Activated CD8-positive, alpha-beta T cell treated with anti-CD3 and anti-CD28 coated beads for 36 hours (primary cell): ENCODE measurements around the gene OSBPL6. TPM values are rescaled to one million over a fixed set of nuclear protein-coding genes. Genes with fewer than 3 reads are reported as not detected.

ENCODE experiments used
- ATAC-seq: fragments of 200-7000 bp; cut with Tn5 transposase; one replicate; pipeline ENCODE4 v1.10.0; 2021; ENCODE audit warnings: mild to moderate bottlenecking, moderate library complexity
- CTCF ChIA-PET: fragments of 350-600 bp; sonication (Branson Sonifier 250); formaldehyde crosslinking; loops from one replicate; lab custom pipeline; 2021; ENCODE audit warnings: antibody characterized with exemption; lab: Charles Lee
- POLR2A ChIA-PET: fragments of 350-600 bp; sonication (Branson Sonifier 250); formaldehyde crosslinking; loops from one replicate; lab custom pipeline; 2021; ENCODE audit warnings: antibody characterized with exemption; lab: Charles Lee
- DNase-seq: peaks from one replicate; pipeline ENCODE4 v3.0.0-alpha.2; 2020
- H3K27ac Mint-ChIP-seq: one replicate; pipeline ENCODE4 v1.8.0; 2021; ENCODE audit warnings: mild to moderate bottlenecking, mixed read lengths
- H3K27me3 Mint-ChIP-seq: one replicate; pipeline ENCODE4 v1.8.0; 2021; ENCODE audit warnings: mixed read lengths
- H3K36me3 Mint-ChIP-seq: one replicate; pipeline ENCODE4 v1.8.0; 2021; ENCODE audit warnings: low read depth, mixed read lengths
- H3K4me1 Mint-ChIP-seq: one replicate; pipeline ENCODE4 v1.8.0; 2021; ENCODE audit warnings: low read depth, mixed read lengths
- H3K4me3 Mint-ChIP-seq: one replicate; pipeline ENCODE4 v1.8.0; 2021; ENCODE audit warnings: mild to moderate bottlenecking, moderate library complexity, mixed read lengths
- H3K9me3 Mint-ChIP-seq: one replicate; pipeline ENCODE4 v1.8.0; 2021; ENCODE audit warnings: mixed read lengths
- intact Hi-C: fragments of 100-400 bp; cut with micrococcal nuclease; formaldehyde crosslinking; loops from one replicate; pipeline ENCODE4 v1.10.0; 2022
- total RNA-seq, 2 experiments: library from RNA; stranded (reverse); gene quantifications; one replicate each; pipeline ENCODE4 v1.2.3, GENCODE V29; 2021
- TF ChIP-seq, protein P1 (sequence below): fragments of 200-600 bp; IDR thresholded peaks from one replicate; pipeline ENCODE4 v1.8.0; 2022; ENCODE audit warnings: antibody characterized with exemption, mild to moderate bottlenecking

OSBPL6 gene
- total RNA-seq, 2 experiments from 2014 or later: 2.5 to 4.0 TPM

DNA sequence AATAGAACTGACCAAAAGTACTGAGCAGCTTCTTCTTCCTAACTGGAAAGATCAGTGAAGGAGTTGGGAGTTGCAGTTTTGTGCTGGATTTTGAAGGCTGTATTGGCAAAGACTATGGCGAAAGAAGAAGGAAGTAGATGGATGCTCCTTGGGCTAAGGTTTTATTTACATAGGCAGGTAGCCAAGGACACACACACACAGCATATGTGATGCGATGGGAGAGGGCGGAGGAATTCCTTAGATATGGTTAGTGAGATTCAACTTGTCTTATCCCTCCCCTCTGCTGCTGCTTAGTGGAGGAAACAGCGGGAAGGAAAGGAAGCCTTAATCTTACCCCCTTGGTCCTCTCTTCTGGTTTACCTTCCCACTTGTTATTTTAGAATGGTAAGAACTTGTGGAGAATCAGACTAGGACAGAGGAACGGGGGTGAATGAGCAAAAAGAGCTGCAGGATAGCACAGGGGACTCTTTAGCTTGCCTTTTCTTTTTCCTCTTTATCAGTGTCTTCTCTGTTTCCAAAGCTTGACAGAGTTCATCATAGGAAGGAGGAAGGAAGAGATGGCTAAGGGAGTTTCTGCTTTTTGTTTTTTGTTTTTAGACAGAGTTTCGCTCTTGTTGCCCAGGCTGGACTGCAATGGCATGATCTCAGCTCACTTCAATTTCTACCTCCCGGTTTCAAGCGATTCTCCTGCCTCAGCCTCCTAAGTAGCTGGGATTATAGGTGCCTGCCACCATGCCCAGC lies 87.9 kb downstream of the OSBPL6 start:
- Mint-ChIP-seq H3K36me3 (no peaks in the 10 kb centered on the region), H3K27ac (no peak overlapping the region), H3K27me3 (peaks cover 9% of the 10 kb centered on the region), H3K4me3 (no peak overlapping the region), H3K9me3 (no peaks in the 10 kb centered on the region), H3K4me1 (no peaks in the 10 kb centered on the region)
- intact Hi-C loops: no loop called here
- TF ChIP-seq, protein P1, sequence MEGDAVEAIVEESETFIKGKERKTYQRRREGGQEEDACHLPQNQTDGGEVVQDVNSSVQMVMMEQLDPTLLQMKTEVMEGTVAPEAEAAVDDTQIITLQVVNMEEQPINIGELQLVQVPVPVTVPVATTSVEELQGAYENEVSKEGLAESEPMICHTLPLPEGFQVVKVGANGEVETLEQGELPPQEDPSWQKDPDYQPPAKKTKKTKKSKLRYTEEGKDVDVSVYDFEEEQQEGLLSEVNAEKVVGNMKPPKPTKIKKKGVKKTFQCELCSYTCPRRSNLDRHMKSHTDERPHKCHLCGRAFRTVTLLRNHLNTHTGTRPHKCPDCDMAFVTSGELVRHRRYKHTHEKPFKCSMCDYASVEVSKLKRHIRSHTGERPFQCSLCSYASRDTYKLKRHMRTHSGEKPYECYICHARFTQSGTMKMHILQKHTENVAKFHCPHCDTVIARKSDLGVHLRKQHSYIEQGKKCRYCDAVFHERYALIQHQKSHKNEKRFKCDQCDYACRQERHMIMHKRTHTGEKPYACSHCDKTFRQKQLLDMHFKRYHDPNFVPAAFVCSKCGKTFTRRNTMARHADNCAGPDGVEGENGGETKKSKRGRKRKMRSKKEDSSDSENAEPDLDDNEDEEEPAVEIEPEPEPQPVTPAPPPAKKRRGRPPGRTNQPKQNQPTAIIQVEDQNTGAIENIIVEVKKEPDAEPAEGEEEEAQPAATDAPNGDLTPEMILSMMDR: no peak
- ATAC-seq: no peak
- DNase-seq: no peak
- ChIA-PET POLR2A (no interaction called here), CTCF (interaction anchor here (1.2 to 1.7 kb wide), 3 partner anchors 17 to 170 kb away, joined by 3 to 9 read pairs (median 3); partner anchors contain the start of gene RBM45)

DNA sequence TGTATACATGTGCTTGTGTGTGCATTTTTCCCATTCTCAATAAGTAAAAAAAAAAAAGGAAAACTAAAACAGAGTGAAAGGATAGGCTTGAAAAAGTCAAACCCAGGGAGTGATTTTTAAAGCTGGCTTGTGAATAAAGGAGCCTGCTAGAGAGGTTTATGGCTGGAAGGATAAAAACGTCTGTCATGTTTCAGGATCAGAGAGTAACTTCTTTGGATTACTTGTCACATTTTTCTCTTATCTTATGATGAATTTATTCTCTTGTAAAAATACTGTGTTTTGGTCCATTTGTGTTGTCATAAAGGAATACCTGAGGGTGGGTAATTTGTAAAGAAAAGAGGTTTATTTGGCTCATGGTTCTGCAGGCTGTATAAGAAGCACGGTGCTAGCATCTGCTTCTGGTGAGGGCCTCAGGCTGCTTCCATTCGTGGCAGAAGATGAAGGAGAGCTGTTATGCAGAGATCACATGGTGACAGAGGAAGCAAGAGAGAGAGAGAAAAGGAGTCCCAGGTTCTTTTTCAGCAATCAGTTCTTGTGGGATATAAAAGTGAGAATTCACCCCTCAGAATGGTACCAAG lies 89.1 kb downstream of the OSBPL6 start:
- TF ChIP-seq, protein P1: no peak
- H3K27ac Mint-ChIP-seq: no peak overlapping the region
- intact Hi-C loops: no loop called here
- H3K9me3 Mint-ChIP-seq: no peaks in the 10 kb centered on the region
- peaks cover 4% of the 10 kb centered on the region for H3K27me3 Mint-ChIP-seq
- ATAC-seq: no peak
- no peaks in the 10 kb centered on the region for H3K4me1 Mint-ChIP-seq
- POLR2A ChIA-PET: no interaction called here
- no peaks in the 10 kb centered on the region for H3K36me3 Mint-ChIP-seq
- H3K4me3 Mint-ChIP-seq: no peak overlapping the region
- CTCF ChIA-PET: no interaction called here
- DNase-seq: no peak

DNA sequence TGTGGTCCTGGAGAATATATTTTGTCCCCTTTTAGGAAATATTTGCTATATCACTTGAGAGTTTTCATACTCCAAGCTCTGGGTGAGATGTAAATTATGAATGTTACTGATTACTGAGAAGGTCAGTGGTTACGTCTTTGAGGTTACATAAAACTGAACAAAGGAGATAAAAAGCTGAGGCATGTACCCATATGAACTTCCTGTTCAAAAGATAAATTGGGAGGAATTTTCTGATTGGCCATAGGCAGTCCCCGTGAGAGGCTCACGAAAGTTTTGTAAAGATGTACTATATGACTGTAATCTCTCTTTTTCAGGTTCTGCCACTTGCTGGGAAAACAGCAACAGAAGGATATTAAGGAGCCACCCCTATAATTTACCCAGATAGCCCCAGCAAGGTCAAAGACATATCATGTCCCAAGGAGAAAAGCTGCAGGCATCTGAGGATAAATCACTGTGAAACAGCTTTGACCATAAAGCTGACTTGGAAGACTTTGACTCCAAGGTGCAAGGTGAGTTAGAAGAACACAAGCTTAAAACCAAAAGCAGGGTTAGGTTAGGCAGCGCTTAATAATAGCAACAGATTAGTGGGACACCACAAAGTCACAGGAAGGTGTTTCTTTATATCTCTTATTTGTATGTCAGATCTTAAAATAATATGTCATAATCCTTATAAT lies 90.4 kb downstream of the OSBPL6 start:
- Mint-ChIP-seq H3K27ac (no peak overlapping the region), H3K4me3 (no peak overlapping the region), H3K36me3 (no peaks in the 10 kb centered on the region), H3K27me3 (peaks cover 4% of the 10 kb centered on the region), H3K9me3 (no peaks in the 10 kb centered on the region), H3K4me1 (no peaks in the 10 kb centered on the region)
- no peak for ATAC-seq
- DNase-seq: no peak
- TF ChIP-seq, protein P1: no peak
- CTCF ChIA-PET: interaction anchor here (1.2 kb wide), 1 partner anchor 11 kb away, joined by 3 read pairs; no protein-coding TSS in a partner anchor
- intact Hi-C loops: no loop called here
- POLR2A ChIA-PET: no interaction called here

DNA sequence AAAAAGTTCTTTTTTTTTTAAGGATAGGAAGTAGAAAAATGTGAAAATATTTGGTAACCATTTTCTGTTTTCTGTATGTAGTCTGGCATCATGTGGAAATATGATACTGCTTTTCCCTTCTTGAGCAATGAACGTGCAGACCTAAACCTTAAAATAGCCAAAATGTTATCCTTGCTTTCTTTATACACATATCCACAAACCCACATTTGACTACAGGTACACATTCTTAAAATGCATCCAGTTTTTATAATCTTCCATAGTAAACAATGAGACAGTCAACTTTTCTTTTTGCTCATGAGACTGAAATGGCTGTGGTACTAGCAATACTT lies 90.9 kb downstream of the OSBPL6 start:
- no peak overlapping the region for H3K4me3 Mint-ChIP-seq

More for the DNA sequence above, 90.9 kb downstream of the OSBPL6 start:
- H3K27me3 Mint-ChIP-seq: peaks cover 4% of the 10 kb centered on the region
- CTCF ChIA-PET: interaction anchor here (1.2 to 1.5 kb wide), 2 partner anchors 10 to 173 kb away, joined by 3 to 4 read pairs; no protein-coding TSS in a partner anchor
- no peaks in the 10 kb centered on the region for H3K4me1 Mint-ChIP-seq
- H3K36me3 Mint-ChIP-seq: no peaks in the 10 kb centered on the region
- intact Hi-C loops: no loop called here
- DNase-seq (no peak), ATAC-seq (no peak)
- H3K9me3 Mint-ChIP-seq: no peaks in the 10 kb centered on the region
- POLR2A ChIA-PET: no interaction called here
- TF ChIP-seq, protein P1: no peak
- no peak overlapping the region for H3K27ac Mint-ChIP-seq
